GM23338 (cell line): ENCODE measurements around the gene CSNK1A1. TPM values are rescaled to one million over a fixed set of nuclear protein-coding genes. Genes with fewer than 3 reads are reported as not detected.
A peak's percentile ranks its signal among the peaks of the same experiment; 100 is the strongest.

Source experiments
- ATAC-seq: fragments of 200-7000 bp; cut with Tn5 transposase; 3 replicates; pipeline ENCODE4 v1.9.1; 2020
- DNase-seq: peaks from one replicate; pipeline ENCODE4 v3.0.0-alpha.2; 2015; ENCODE audit warnings: low spot score
- H2AFZ ChIP-seq: fragments of 200-600 bp; sonication (generic); 2 replicates; pipeline ENCODE4 v1.8.0; 2016; ENCODE audit warnings: antibody characterized with exemption, mild to moderate bottlenecking, moderate library complexity
- H3F3A ChIP-seq: fragments of 200-600 bp; sonication (generic); replicated peaks from 2 replicates; pipeline ENCODE4 v1.8.0; 2017; ENCODE audit warnings: antibody characterized with exemption, mixed run types, low read depth
- H3K27ac ChIP-seq: fragments of 200-600 bp; sonication (generic); 2 replicates; pipeline ENCODE4 v1.6.1; 2016; ENCODE audit warnings: low read depth
- H3K27me3 ChIP-seq: fragments of 200-600 bp; sonication (generic); 2 replicates; pipeline ENCODE4 v1.8.0; 2016; ENCODE audit warnings: mild to moderate bottlenecking, mixed run types, moderate library complexity; ENCODE audit not compliant: insufficient read depth
- H3K36me3 ChIP-seq: fragments of 200-600 bp; sonication (generic); 2 replicates; pipeline ENCODE4 v1.8.0; 2016; ENCODE audit warnings: mild to moderate bottlenecking; ENCODE audit not compliant: insufficient read depth
- H3K4me1 ChIP-seq: fragments of 200-600 bp; sonication (generic); 2 replicates; pipeline ENCODE4 v1.8.0; 2016; ENCODE audit warnings: mild to moderate bottlenecking, moderate library complexity; ENCODE audit not compliant: insufficient read depth
- H3K4me2 ChIP-seq: fragments of 200-600 bp; sonication (generic); 2 replicates; pipeline ENCODE4 v1.7.1; 2017; ENCODE audit warnings: mixed run types
- H3K4me3 ChIP-seq: fragments of 200-600 bp; sonication (generic); 2 replicates; pipeline ENCODE4 v1.6.1; 2016; ENCODE audit warnings: mixed run types
- H3K79me2 ChIP-seq: fragments of 200-600 bp; sonication (generic); replicated peaks from 2 replicates; pipeline ENCODE4 v1.8.0; 2017; ENCODE audit warnings: mild to moderate bottlenecking; ENCODE audit not compliant: insufficient read depth
- H3K9me2 ChIP-seq: fragments of 200-600 bp; sonication (generic); 2 replicates; pipeline ENCODE4 v1.8.0; 2017; ENCODE audit not compliant: insufficient read depth
- H4K20me1 ChIP-seq: fragments of 200-600 bp; sonication (generic); replicated peaks from 2 replicates; pipeline ENCODE4 v1.8.0; 2017; ENCODE audit warnings: mild to moderate bottlenecking; ENCODE audit not compliant: insufficient read depth
- H3K27ac Mint-ChIP-seq: 2 replicates; pipeline ENCODE4 v1.8.0; 2020; ENCODE audit warnings: inconsistent platforms, mild to moderate bottlenecking, moderate library complexity, mixed read lengths
- H3K27me3 Mint-ChIP-seq: 3 replicates; pipeline ENCODE4 v1.8.0; 2022; ENCODE audit warnings: low read depth, mild to moderate bottlenecking, moderate library complexity, mixed read lengths, inconsistent platforms; ENCODE audit not compliant: insufficient read depth, poor library complexity
- H3K36me3 Mint-ChIP-seq: 3 replicates; pipeline ENCODE4 v1.8.0; 2021; ENCODE audit warnings: low read depth, mild to moderate bottlenecking, inconsistent platforms, moderate library complexity, mixed read lengths
- H3K4me1 Mint-ChIP-seq: 3 replicates; pipeline ENCODE4 v1.8.0; 2020; ENCODE audit warnings: mild to moderate bottlenecking, inconsistent platforms, mixed read lengths
- H3K4me3 Mint-ChIP-seq: 3 replicates; pipeline ENCODE4 v1.8.0; 2021; ENCODE audit warnings: moderate library complexity, mild to moderate bottlenecking, inconsistent platforms, mixed read lengths
- H3K9me3 Mint-ChIP-seq: 3 replicates; pipeline ENCODE4 v1.8.0; 2020; ENCODE audit warnings: moderate library complexity, mild to moderate bottlenecking, inconsistent platforms, mixed read lengths
- CREB1 ChIP-seq: fragments of 250-450 bp; sonication (Bioruptor Pico); IDR thresholded peaks from 2 replicates; pipeline ENCODE4 v1.5.0; 2020; ENCODE audit warnings: low read depth, mild to moderate bottlenecking, moderate library complexity
- CTCF ChIP-seq, 2 experiments: fragments of 200-600 bp in 1 of 2; sonication (generic) in 1 of 2; conservative IDR thresholded peaks; 2 replicates each; pipeline versions ENCODE4 v1.5.1 to v1.6.1; 2016 to 2017; ENCODE audit warnings: antibody characterized with exemption in 2 of 2, low read depth in 2 of 2, mild to moderate bottlenecking in 2 of 2, moderate library complexity in 1 of 2
- ETS1 ChIP-seq: IDR thresholded peaks from 2 replicates; pipeline ENCODE4 v1.6.1; 2016; ENCODE audit warnings: antibody characterized with exemption
- EZH2 ChIP-seq: fragments of 200-600 bp; sonication (generic); IDR thresholded peaks from one replicate; pipeline ENCODE4 v1.8.0; 2017; ENCODE audit warnings: antibody characterized with exemption, mild to moderate bottlenecking, low read depth; ENCODE audit not compliant: unreplicated experiment
- EZH2phosphoT487 ChIP-seq: fragments of 200-600 bp; sonication (generic); IDR thresholded peaks from one replicate; pipeline ENCODE4 v1.8.1; 2018; ENCODE audit warnings: antibody characterized with exemption; ENCODE audit not compliant: unreplicated experiment
- JUNB ChIP-seq: IDR thresholded peaks from one replicate; pipeline ENCODE4 v1.6.1; 2016; ENCODE audit warnings: antibody characterized with exemption; ENCODE audit not compliant: unreplicated experiment
- POLR2AphosphoS5 ChIP-seq: IDR thresholded peaks from 2 replicates; pipeline ENCODE4 v1.6.1; 2016; ENCODE audit warnings: antibody characterized with exemption, low read depth
- REST ChIP-seq: IDR thresholded peaks from one replicate; pipeline ENCODE4 v1.6.1; 2018; ENCODE audit warnings: antibody characterized with exemption; ENCODE audit not compliant: unreplicated experiment
- STAT1 ChIP-seq: IDR thresholded peaks from one replicate; pipeline ENCODE4 v1.6.1; 2016; ENCODE audit warnings: antibody characterized with exemption; ENCODE audit not compliant: unreplicated experiment
- ZNF114 ChIP-seq: fragments of 250-450 bp; sonication (Bioruptor Pico); IDR thresholded peaks from 2 replicates; pipeline ENCODE4 v1.5.0; 2020; ENCODE audit warnings: mild to moderate bottlenecking, moderate library complexity
- ZNF331 ChIP-seq: fragments of 250-450 bp; sonication (Bioruptor Pico); IDR thresholded peaks from 2 replicates; pipeline ENCODE4 v1.5.0; 2020; ENCODE audit warnings: low read depth, mild to moderate bottlenecking, moderate library complexity
- polyA plus RNA-seq: library from polyadenylated mRNA; unstranded; fragments of >200 nt; fragmentation: Nextera tagmentation; extraction: Ambion mirVana; gene quantifications from 2 replicates; pipeline ENCODE4 v1.2.1, GENCODE V29; 2016
- total RNA-seq: library from RNA; depleted of rRNA; stranded (reverse); fragments of >200 nt; shearing (Covaris generic); gene quantifications from 2 replicates; pipeline ENCODE4 v1.2.3, GENCODE V29; 2014

CSNK1A1 gene
- total and polyA plus RNA-seq, 2 experiments from 2014 or later, result 110 to 233 TPM

- 0 out of 2 replicates have a peak, but pooled peaks have one; percentile 24 for TF ChIP-seq ETS1
Measured at GRCh38 chr5:149549461-149550267, 1.6 kb downstream of the CSNK1A1 start (continued).

GRCh38 chr5:149546974-149547373 lies 4.3 kb downstream of the CSNK1A1 start:
- Histone ChIP-seq H3K79me2 (peaks cover 88% of the 10 kb centered on the region), H2AFZ (no peak overlapping the region), H3K4me1 (peaks cover 42% of the 10 kb centered on the region), H3K9me2 (no peaks in the 10 kb centered on the region), H3K27me3 (no peaks in the 10 kb centered on the region), H3K4me2 (peak overlapping the region; percentile 92), H3K4me3 (peak overlapping the region; percentile 15; the same call in 1 of the 2 replicates), H3K27ac (peak overlapping the region; percentile 21; the same call in 1 of the 2 replicates), H3K36me3 (peaks cover 17% of the 10 kb centered on the region), H4K20me1 (peaks cover 44% of the 10 kb centered on the region), H3F3A (0 out of 2 replicates have a peak, but pooled peaks cover 5% of the 10 kb centered on the region)
- peaks cover 3% of the 10 kb centered on the region; the same call in 1 of the 3 replicates for H3K9me3 Mint-ChIP-seq
- no peak for ATAC-seq
- peaks cover 81% of the 10 kb centered on the region for H3K36me3 Mint-ChIP-seq
- peaks cover 15% of the 10 kb centered on the region for H3K27me3 Mint-ChIP-seq
- H3K4me1 Mint-ChIP-seq, result peaks cover 45% of the 10 kb centered on the region
- peak overlapping the region; percentile 49 for H3K4me3 Mint-ChIP-seq
- DNase-seq, result no peak
- H3K27ac Mint-ChIP-seq, result peak overlapping the region; percentile 57; the same call in 1 of the 2 replicates
- TF ChIP-seq EZH2phosphoT487 (no peak), ZNF114 (CRISPR knock-in tag) (no peak), ZNF331 (CRISPR knock-in tag) (no peak), REST (no peak), STAT1 (no peak), EZH2 (no peak), JUNB (no peak), CREB1 (no peak), POLR2AphosphoS5 (no peak), CTCF (conservative IDR thresholded peaks at IDR 0.05; ENCODE audit: low read depth in 2 of 2) (no peak), ETS1 (no peak)
